Measurements from ENCODE around the gene TATDN2. TPM values are rescaled to one million over a fixed set of nuclear protein-coding genes. Genes with fewer than 3 reads are reported as not detected.

Gene TATDN2
- total RNA-seq, 1 donor = 20.8 TPM

DNA sequence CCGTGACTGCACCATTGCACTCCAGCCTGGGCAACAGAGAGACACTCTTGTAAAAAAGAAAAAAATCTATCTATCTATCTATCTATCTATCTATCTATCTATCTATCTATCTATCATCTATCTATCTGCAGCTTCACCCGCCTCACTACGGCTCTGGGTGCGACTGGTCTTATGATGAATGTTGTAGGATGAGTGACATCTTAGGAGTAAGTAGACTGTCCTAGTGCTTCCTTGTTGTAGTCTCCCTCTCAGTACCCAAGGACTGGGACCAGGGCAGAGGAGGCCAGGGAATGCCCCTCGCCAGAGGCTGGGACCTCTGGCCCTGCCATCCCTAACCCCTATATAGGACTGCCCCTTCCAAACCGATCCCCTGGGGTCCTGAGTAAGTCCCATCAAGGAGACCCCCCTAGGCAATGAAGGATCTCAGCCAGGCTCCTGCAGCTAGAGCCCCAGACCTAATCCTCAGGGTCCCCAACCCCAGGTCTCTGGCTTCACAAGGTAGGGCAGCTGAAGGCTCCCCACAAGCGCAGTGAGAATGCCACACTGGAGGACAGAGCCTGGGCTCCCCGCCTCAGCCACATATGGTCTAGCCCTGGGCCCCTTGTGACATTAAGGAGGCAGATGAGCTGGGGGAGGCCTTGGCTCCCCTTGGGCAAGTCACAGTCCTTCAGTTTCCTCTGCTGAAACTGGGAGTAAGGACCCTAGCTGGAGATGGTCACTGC is 73.5 kb downstream of the TATDN2 start:
- DNase-seq (ENCODE audit: low read depth) = no peak
- H3K4me3 ChIP-seq (ENCODE audit: low read depth, low read length) = no peak overlapping the region
- TF ChIP-seq, protein P1, sequence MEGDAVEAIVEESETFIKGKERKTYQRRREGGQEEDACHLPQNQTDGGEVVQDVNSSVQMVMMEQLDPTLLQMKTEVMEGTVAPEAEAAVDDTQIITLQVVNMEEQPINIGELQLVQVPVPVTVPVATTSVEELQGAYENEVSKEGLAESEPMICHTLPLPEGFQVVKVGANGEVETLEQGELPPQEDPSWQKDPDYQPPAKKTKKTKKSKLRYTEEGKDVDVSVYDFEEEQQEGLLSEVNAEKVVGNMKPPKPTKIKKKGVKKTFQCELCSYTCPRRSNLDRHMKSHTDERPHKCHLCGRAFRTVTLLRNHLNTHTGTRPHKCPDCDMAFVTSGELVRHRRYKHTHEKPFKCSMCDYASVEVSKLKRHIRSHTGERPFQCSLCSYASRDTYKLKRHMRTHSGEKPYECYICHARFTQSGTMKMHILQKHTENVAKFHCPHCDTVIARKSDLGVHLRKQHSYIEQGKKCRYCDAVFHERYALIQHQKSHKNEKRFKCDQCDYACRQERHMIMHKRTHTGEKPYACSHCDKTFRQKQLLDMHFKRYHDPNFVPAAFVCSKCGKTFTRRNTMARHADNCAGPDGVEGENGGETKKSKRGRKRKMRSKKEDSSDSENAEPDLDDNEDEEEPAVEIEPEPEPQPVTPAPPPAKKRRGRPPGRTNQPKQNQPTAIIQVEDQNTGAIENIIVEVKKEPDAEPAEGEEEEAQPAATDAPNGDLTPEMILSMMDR (IDR thresholded peaks at IDR 0.05; ENCODE audit: insufficient read depth, low read length) = no peak

DNA sequence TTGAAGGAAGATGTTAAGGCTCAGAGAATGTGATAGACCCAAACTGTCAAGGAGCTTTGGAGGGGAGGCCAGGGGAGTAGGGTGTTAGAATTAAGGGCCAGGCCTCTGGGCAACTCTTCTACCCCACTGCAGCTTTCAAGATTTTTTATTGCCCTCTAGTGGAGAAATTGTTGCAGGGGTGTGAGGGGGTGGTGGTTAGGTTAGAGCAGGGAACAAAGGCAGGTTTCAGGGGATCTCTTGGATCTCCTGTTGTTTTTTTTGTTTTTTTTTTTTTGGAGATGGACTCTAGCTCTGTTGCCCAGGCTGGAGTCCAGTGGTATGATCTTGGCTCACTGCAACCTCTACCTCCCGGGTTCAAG is 74.1 kb downstream of the TATDN2 start:
- no peak for DNase-seq (ENCODE audit: low read depth)
- TF ChIP-seq, protein P1 (IDR thresholded peaks at IDR 0.05; ENCODE audit: insufficient read depth, low read length) = peak; percentile 13
- H3K4me3 ChIP-seq (ENCODE audit: low read depth, low read length) = no peak overlapping the region

DNA sequence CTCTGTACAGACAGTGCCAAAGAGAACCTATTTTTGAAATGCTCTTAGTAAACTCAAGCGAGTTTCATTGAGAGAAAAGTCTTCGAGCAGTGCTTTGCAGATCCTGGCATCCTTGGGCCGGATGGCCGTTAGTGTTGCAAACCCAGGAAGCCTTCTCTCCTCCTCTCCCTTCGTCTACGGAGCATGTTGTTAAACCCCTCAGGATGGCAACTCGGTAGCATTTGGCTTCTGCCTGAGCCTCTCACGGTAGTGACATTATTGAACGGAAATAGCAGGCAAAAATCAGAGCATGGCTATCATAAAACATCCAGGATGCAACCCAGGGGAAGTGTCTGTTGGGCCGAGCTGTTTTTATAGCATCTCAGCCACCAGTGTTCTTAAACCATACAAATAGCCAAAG is 79.3 kb downstream of the TATDN2 start:
- H3K4me3 ChIP-seq (ENCODE audit: low read depth, low read length) = no peak overlapping the region
- TF ChIP-seq, protein P1 (IDR thresholded peaks at IDR 0.05; ENCODE audit: insufficient read depth, low read length) = no peak
- DNase-seq (ENCODE audit: low read depth) = no peak

GRCh38 chr3:10328460-10329071 is 80.3 kb downstream of the TATDN2 start:
- DNase-seq (ENCODE audit: low read depth) = no peak
- TF ChIP-seq, protein P1 (IDR thresholded peaks at IDR 0.05; ENCODE audit: insufficient read depth, low read length) = no peak
- no peak overlapping the region for H3K4me3 ChIP-seq (ENCODE audit: low read depth, low read length)

- DNase-seq (ENCODE audit: low read depth) = no peak
- no peak overlapping the region for H3K4me3 ChIP-seq (ENCODE audit: low read depth, low read length)
- TF ChIP-seq, protein P1 (IDR thresholded peaks at IDR 0.05; ENCODE audit: insufficient read depth, low read length) = no peak
Observed at GRCh38 chr3:10329495-10330015, 81.3 kb downstream of the TATDN2 start.

DNA sequence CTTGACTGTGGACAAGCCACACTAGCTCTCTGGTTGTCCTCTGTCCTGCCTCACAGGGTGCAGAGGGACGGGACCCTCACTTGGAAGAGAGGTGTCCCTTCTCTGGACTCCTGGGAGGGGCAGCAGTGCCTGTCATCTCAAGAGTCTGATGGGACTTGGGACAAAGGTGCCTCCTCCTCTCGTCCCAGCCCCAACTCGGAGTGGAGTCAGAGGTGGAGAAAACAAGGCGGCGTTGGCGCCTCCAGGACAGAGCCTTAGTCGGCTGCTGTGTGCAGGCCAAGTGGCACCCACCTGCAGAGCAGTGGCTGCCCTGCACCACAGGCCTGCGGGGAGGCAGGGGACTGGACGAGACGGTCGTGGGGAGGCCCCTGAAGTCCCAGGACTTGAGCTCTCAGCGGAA is 82.1 kb downstream of the TATDN2 start:
- TF ChIP-seq, protein P1 (IDR thresholded peaks at IDR 0.05; ENCODE audit: insufficient read depth, low read length) = no peak
- no peak for DNase-seq (ENCODE audit: low read depth)
- no peak overlapping the region for H3K4me3 ChIP-seq (ENCODE audit: low read depth, low read length)

Small RNA genes lying within 50 kb of the gene (small RNA-seq; reads per million reads assigned to genes)
- 0.25 reads per million for gene MIR378B
- not detected for gene RF02126

Other genes with a start within 250 kb of the TATDN2 start
- 2.2 and 26.8 TPM in 2 replicates for gene FANCD2, start 222.0 kb upstream of the TATDN2 start, total RNA-seq (ENCODE audit: low replicate concordance)
- not detected in 2 replicates for gene FANCD2OS, start 140.2 kb upstream of the TATDN2 start, total RNA-seq (ENCODE audit: low replicate concordance)
- 34.2 and 172 TPM in 2 replicates for gene BRK1, start 132.8 kb upstream of the TATDN2 start, total RNA-seq (ENCODE audit: low replicate concordance)
- 29.9 and 32.2 TPM in 2 replicates for gene VHL, start 106.7 kb upstream of the TATDN2 start, total RNA-seq (ENCODE audit: low replicate concordance)
- gene IRAK2, start 83.5 kb upstream of the TATDN2 start, total RNA-seq (ENCODE audit: low replicate concordance) = 0.90 and 9.1 TPM in 2 replicates
- not detected in 2 replicates for gene GHRL, start 44.5 kb downstream of the TATDN2 start, total RNA-seq (ENCODE audit: low replicate concordance)
- 94.8 and 164 TPM in 2 replicates for gene SEC13, start 72.7 kb downstream of the TATDN2 start, total RNA-seq (ENCODE audit: low replicate concordance)